Fibroblast of skin of left biceps (primary cell): ENCODE measurements around the gene SLC35C1.

Source experiments
- DNase-seq, 2 experiments: peaks; one replicate each; pipeline ENCODE4 v3.0.0-alpha.2; 2013; ENCODE audit warnings: low read depth in 2 of 2

Gene SLC35C1

GRCh38 chr11:45846974-45847910 lies 42.3 kb downstream of the SLC35C1 start, which contains the start of gene CRY2:
TSS of gene CRY2 (plus strand) at chr11:45847475. CDS start at chr11:45847491, 16 bp downstream.
- DNase-seq: peak; percentile 92

- DNase-seq: no peak
Observed at GRCh38 chr11:45847911-45848316, 43.0 kb downstream of the SLC35C1 start.

- no peak for DNase-seq
Observed at GRCh38 chr11:45848654-45849081, 43.7 kb downstream of the SLC35C1 start.

- DNase-seq: no peak
Observed at GRCh38 chr11:45850446-45850845, 45.5 kb downstream of the SLC35C1 start.

DNA sequence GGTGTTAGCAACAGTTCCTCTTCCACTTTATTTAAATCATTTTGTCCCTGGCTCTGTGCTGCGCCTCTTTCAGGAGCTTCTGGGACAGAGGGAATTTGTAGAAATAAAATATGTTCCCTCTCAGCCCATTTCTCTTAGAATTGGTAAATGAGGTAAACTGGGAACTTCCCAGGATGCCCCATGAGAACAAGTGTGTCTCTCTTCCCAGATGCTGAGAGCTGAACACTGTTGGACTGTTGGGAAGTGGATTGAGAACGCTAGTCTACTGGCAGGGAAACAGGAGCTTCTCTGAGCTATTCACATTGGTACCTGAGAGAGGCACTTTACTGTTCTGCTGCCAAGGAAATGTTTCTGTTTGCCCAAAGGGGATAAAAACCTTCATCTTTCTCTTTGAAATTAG lies 46.3 kb downstream of the SLC35C1 start:
- no peak for DNase-seq

DNA sequence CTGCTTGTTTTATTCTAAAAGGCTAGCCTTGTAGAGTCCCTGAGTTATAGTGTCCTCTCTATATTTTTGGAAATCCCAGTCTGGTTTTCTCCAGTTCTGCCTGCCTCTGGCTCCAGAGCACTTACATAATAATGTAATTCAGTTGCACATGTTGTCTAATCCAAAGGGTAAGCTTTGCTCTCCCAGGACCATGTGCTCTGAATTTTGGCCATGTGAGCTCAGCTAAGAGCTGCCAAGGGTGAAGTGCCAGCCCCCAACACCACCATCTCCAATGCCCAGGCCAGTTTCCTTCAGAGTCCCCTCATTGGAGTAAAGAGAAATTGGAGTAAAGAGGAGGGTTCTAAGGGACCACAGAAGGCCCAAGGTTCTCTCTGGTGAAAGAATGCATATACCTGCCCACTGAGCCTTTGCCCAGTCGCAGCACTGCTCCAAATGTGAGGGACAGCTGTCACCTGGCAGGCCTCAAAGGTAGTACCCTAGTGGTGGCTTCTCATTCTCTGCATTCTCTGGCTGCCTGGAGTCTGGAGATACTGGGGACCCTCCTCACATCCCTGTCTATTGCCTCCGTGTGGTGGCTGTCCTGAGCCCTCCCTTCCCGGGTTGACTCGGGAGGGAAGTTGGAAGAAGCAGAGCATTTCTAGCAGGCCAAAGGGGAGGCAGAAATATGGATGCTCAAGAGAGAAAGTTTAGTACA lies 47.2 kb downstream of the SLC35C1 start:
- DNase-seq: no peak

DNA sequence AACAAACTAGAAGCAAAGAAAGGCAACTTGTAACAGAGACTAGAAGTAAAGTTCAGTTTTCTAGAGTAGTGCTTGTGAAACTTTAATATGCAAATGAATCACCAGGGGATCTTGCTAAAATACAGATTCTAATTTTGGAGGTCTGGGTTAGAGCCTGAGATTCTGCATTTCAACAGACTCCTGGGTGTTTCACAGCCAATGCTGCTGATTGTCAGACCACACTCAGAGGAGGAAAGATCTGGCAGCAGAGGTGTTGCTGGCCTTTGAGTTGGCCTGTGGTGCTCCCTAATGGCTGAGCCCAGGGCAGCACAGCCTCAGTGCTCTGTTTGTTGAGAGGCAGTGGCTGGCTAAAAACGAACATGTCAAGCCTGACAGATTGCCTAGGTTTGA lies 47.8 kb downstream of the SLC35C1 start:
- no peak for DNase-seq

DNA sequence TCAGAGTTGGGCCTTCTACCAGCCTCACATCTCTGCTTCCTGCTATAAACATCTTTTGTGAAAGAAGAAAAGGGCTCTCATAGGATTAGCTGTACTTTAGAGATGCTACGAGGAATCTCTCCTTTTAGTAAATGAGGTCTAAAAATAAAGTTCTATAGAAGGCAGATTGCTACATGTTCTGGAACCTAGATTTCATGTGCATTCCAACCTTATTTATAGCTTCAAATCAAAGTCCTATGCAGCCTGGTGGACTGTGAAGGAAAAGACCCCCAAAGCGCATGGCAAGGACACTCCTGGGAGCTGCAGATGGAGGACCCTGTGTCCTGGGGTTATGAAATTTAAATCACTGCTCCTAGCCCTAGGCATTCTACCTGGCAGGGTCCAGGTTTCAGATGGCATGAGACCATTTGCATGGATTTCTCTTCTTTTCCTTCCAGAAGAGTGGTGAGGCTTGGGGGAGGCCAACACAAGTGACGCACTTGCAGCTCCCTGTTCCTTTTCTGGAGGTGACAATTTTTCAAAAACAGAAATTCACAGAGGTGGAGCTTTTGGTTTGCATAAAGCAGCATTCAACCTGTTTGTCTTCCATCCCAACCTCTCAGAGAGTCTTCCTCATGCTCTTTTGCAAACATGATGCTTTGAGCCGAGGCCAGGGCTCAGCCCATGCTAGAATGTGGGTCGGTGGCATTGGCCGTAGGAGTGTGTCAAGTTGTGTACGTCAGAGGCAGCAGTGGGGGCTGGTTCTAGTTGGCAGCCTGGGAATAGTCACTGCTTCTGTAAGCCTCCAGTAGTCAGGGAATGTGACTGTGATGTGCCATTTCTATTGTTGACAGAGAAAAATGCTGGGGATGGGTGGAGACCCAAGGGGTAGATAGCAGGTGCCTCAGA lies 48.6 kb downstream of the SLC35C1 start:
- DNase-seq: no peak

DNA sequence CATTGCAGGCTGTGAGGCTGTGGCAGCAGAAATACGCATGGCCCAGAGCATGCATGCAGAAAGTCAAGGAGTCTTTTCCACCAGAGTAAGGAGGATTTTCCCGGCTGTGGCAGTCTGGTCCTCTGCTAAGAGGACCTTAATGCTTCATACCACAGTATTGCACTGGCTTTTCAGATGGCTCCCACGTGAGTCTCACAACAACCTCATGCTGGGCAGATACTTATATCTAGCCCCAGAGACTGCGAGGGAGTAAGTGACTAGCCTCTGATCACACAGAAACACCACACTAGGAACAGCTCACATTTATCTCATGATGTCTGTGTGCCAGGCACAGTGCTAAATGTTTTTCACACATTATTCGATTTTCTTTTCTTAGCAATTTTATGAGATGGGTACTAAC lies 50.4 kb downstream of the SLC35C1 start:
- DNase-seq: no peak

GRCh38 chr11:45856044-45856468 lies 51.1 kb downstream of the SLC35C1 start:
- DNase-seq: peak in 1 of 2 experiments; percentile 39

GRCh38 chr11:45857961-45858474 lies 53.1 kb downstream of the SLC35C1 start:
- DNase-seq: peak; percentile 79

DNA sequence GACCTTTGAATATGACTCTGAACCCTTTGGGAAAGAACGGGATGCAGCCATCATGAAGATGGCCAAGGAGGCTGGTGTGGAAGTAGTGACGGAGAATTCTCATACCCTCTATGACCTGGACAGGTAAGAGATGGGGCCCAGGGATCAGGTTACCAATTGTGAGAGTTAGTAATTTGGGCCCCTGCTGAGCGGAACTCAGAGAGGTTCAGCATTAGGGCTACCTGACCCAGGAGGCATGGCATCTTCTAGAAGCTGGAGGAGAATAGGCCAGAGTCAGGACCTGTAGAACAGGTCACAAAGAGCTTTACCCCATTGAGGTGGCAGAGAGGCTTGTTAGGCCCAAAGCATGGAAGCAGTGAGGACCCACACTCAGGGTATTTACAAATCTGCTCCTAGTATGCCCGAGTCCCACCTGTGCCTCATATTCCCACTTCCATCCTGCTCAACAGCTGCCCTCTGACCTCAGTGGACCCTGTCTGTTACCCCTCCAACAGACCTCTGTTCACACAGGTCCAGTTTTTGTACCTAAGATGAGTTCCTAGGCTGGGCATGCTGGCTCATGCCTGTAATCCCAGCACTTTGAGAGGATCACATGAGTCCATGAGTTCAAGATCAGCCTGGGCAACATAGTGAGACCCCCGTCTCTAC lies 53.9 kb downstream of the SLC35C1 start:
- DNase-seq: no peak

DNA sequence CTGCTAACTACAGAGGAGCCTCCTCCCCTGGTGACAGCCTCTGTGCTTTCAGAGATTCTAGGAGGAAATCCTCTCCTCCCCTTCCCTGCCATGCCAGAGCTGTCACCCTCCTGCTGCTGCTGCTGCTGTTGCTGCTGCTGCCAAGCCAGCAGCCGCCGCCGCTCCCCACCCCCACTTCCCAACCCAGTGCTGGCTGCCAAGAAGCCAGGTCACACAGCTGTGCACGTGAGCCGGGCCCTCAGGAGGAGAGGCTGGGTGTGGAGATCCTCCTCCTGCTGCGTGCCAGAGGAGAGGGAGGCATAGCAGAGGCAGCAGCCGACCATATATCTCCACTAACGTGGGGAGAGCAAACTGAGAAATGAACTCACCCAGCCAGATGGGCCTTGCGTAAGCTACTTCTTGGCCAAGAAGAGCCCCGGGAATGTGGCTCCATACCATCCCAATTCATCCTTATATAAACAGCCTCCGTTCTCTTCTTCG lies 54.8 kb downstream of the SLC35C1 start:
- DNase-seq: peak; percentile 96 to 97

GRCh38 chr11:45860348-45860747 lies 55.4 kb downstream of the SLC35C1 start:
- no peak for DNase-seq

GRCh38 chr11:45860764-45861510 lies 56.0 kb downstream of the SLC35C1 start:
- DNase-seq: no peak
